ENCODE data around the gene PGD.

DNA sequence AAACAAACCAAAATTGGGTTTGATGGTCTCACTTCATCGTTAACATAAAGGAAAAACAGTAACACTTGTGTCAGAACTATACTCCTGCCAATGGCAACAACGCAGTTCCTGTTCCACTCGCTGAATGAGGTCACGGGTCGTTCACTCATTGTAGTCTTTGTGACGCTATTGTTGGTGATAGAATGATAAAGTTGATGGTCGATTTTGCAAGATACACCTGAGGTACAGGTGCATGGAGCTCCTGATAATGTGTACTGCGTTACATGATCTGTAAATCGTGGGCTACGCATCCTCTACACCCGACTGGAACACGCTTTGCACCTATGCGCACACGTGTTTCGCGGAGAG is 31.0 kb downstream of the PGD start:
- TF ChIP-seq, protein P1, sequence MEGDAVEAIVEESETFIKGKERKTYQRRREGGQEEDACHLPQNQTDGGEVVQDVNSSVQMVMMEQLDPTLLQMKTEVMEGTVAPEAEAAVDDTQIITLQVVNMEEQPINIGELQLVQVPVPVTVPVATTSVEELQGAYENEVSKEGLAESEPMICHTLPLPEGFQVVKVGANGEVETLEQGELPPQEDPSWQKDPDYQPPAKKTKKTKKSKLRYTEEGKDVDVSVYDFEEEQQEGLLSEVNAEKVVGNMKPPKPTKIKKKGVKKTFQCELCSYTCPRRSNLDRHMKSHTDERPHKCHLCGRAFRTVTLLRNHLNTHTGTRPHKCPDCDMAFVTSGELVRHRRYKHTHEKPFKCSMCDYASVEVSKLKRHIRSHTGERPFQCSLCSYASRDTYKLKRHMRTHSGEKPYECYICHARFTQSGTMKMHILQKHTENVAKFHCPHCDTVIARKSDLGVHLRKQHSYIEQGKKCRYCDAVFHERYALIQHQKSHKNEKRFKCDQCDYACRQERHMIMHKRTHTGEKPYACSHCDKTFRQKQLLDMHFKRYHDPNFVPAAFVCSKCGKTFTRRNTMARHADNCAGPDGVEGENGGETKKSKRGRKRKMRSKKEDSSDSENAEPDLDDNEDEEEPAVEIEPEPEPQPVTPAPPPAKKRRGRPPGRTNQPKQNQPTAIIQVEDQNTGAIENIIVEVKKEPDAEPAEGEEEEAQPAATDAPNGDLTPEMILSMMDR (IDR thresholded peaks at IDR 0.05) = no peak
- TF ChIP-seq POLR2A (IDR thresholded peaks at IDR 0.05; ENCODE audit: low read length) (no peak), PHF8 (IDR thresholded peaks at IDR 0.05; ENCODE audit: borderline replicate concordance, low read depth) (no peak)
- TF ChIP-seq, protein P2, sequence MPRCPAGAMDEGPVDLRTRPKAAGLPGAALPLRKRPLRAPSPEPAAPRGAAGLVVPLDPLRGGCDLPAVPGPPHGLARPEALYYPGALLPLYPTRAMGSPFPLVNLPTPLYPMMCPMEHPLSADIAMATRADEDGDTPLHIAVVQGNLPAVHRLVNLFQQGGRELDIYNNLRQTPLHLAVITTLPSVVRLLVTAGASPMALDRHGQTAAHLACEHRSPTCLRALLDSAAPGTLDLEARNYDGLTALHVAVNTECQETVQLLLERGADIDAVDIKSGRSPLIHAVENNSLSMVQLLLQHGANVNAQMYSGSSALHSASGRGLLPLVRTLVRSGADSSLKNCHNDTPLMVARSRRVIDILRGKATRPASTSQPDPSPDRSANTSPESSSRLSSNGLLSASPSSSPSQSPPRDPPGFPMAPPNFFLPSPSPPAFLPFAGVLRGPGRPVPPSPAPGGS (IDR thresholded peaks at IDR 0.05) = no peak

All from A549 (cell line).